Cardiac septum (tissue), 1 donor: ENCODE results near the gene OTOA. TPM values are rescaled to one million over a fixed set of nuclear protein-coding genes. Genes with fewer than 3 reads are reported as not detected.
"Not testable (repeated sequence)": the region's sequence is repeated elsewhere in the genome, so short reads cannot be mapped to it uniquely, and the experiment has no call there.

Experiments used
- DNase-seq: peaks from one replicate; pipeline ENCODE4 v3.0.0-alpha.2; 2020; ENCODE audit warnings: low spot score
- intact Hi-C: fragments of 100-400 bp; cut with DNase I; formaldehyde crosslinking; loops from one replicate; pipeline ENCODE4 v1.14.0; 2022
- long read RNA-seq: library from polyadenylated mRNA; unstranded; transcript quantifications from one replicate; pipeline ENCODE4 v2.0.0, GENCODE V29; 2021
- total RNA-seq: library from RNA; stranded (reverse); fragmentation: NEBNext Ultra II Directional; extraction: Animal tissue kit (Norgen Biotek cat#: 25700); gene quantifications from one replicate; pipeline ENCODE4 v1.2.1, GENCODE V29; 2021
- donor health status: DM: no; HTN: no; CAD: no.

OTOA gene
- 0.11 TPM for total RNA-seq
- long read RNA-seq = 0 reads

DNA sequence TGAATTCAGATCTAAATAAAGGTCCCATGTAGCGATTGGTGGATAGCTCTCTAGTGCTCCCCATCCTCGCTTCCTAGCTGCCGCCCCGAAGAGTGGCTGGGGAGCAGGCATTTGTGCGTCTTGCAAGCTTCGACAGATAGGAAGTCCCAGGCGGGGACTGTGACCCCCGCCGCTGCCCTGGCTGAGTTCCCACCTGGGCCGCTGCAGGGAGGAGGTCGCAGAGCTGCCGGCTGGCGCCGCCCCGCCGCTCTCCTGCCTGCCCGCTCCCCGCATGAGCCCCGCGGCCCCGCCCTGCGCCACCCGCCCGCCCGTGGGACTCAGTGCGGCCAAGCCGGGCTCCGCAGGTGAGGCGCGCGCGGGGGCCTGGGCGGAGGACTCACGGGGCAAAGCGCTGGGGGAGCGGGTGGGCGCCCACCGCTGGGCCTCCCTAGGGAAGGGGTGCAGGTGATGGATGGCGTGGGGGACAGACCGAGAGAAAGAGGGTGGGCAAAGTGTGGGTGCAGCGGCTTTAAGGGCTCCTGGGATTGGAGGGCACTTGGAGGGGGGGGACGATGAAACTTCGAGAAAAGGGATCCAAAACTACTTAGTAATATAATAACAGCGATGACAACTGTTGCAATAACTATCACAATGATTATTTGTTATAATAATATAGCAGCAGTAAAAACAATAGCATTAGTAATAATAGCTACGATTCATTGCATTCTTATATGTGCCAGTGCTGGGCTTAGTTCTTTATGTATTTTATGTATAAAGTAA, at the start of gene OTOA:
Gene OTOA (plus strand): TSS at position 80 of the 759 bp plus-strand sequence. CDS start 14,547 bp downstream, outside the sequence.
- intact Hi-C loops = no loop called here
- no peak for DNase-seq

DNA sequence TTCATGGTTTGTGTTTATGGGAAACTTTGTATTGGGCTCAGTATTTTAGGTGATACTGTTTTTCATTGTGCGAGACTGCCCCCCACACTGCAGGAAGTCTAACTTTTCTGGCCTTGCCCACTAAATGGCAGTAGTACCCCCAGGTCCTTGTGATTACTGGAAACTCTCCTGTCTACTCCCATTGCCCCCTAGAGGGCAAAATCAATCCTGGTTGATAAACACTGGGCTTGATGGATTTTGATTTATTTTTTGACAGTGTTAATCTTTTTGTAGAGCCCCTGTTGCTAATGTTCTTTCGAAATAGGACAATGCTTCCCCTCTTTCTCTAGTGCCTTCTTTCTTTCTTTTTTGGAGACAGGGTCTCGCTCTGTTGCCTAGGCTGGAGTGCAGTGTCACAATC, 48.9 kb upstream of the OTOA start:
- intact Hi-C loops = no loop called here
- DNase-seq = no peak

- no peak for DNase-seq
- intact Hi-C loops = no loop called here
Observed at GRCh38 chr16:21617607-21618006, 46.2 kb upstream of the OTOA start.

DNA sequence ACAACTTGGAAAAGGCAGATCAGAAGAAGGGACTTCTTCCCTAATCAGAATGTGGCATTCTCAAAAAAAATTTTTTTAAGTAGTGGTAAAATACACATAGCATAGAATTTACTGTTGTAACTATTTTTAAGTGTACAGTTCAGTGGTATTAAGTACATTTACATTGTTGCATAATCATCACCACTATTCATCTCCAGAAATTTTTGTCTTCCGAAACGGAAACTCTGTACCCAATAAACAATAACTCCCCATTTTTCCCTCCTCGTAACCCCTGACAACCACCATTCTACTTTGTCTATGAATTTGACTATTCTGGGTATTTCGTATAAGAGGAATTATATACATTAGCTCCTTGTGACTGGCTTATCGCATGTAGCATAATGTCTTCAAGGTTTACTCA, 45.5 kb upstream of the OTOA start:
- DNase-seq = no peak
- intact Hi-C loops = no loop called here

DNA sequence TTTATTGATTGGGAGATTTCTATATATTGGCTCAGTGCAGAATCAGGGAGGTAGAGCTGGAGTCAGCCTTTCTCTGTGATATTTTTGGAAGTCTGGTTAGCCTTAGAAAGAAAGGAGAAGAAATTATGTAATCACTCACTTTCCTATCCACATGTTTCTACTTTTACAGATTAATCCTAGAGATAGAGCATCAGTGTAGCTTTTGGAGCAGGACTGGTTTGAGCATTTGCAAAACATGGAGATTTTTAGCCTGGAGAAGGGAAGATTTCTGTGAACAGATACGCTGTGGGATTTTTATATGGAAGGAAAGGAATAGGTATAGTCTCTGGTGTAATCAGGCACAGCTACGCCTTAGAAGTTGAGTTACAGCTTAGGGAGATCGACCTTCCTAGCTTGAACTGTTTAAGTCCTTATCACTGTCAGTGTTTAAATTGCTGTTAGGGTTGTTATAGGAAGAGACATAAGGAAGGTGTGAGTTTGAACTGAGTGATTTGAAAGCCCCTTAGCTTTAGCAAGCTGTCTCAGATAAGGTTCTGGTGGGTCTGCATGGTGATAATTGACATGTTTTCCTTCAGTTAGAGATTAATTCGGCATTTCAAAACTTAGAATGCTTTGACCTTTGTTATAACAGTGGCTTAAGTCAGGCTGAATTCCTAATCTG, 43.9 kb upstream of the OTOA start:
- DNase-seq = no peak
- intact Hi-C loops = no loop called here

- intact Hi-C loops = no loop called here
Observed at GRCh38 chr16:21620592-21620991, 43.2 kb upstream of the OTOA start.

DNA sequence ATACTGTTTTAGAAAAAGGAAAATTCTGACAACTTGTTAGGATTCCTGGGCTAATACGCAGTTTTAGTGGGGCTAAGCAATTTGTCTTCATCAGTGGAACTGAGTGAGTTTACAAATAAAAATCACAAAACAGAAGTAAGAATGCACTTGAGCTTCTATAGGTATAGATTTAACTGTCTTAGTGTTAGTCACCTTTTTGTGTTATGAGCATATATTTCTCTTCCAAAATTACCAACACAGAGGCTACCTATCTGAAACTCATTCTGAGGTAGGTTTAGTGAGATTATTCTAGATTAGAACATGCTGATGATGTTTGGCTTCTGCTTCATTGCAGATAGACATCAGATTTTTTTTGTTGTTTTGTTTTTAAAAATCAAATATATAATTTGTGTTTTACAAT, 41.2 kb upstream of the OTOA start:
- intact Hi-C loops = no loop called here
- no peak for DNase-seq

More at GRCh38 chr16:21620592-21620991, 43.2 kb upstream of the OTOA start:
- no peak for DNase-seq

DNA sequence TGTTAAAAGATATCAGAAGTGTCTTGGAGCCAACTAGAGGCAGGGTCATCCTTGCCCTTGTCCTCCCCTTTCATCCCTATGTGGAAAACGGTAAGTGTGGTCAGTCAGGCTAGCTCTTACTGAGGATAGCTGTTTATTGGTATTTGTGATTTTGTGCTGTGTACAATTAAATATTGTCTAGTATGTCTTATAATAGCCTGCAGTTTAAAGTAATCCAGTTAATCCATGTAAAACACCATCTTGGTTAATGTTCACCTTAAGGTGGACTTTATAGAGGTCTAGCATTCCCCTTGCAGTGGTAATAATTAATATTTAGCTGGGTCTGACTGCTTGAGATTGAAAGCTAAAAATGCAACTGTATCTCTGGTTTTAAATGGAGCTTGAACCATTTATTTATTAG, 38.7 kb upstream of the OTOA start:
- intact Hi-C loops = no loop called here
- no peak for DNase-seq

DNA sequence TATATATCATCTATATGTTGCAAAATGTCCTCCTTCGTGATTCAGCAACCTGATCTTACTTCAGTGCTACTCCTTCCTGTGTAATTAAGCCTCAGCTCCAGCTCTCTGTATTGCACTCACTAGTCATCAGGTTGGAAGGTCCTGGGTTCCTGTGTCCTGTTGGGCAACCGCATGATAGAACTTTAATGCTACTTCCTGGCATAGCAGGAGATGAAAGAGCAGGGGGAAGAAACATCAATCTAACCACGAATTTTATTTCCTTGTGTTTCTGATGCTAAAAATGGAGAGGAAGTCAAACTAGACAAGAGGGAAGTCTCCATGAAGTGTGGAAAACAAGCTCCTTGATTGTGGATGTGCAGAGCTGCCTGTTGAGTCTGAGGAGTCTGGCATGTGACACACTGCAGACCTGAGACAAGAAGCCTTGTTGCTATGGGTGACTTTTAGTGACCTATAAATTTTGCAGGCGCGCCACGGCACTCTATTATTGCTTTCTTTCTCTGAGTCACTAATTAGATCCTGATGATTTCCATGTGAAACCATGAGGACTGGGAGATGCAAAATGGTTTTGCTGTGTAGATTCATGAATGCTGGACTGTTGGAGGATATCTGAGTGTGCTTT, 37.0 kb upstream of the OTOA start:
- DNase-seq = no peak
- intact Hi-C loops = no loop called here

- intact Hi-C loops = no loop called here
- DNase-seq = no peak
Observed at GRCh38 chr16:21628121-21628726, 35.5 kb upstream of the OTOA start.

- intact Hi-C loops = no loop called here
- no peak for DNase-seq
Observed at GRCh38 chr16:21628772-21629171, 35.0 kb upstream of the OTOA start.

GRCh38 chr16:21629616-21630539, 33.9 kb upstream of the OTOA start:
- DNase-seq, intact Hi-C loops: not testable (repeated sequence)

GRCh38 chr16:21630866-21631265, 32.9 kb upstream of the OTOA start:
- intact Hi-C loops, DNase-seq: not testable (repeated sequence)

DNA sequence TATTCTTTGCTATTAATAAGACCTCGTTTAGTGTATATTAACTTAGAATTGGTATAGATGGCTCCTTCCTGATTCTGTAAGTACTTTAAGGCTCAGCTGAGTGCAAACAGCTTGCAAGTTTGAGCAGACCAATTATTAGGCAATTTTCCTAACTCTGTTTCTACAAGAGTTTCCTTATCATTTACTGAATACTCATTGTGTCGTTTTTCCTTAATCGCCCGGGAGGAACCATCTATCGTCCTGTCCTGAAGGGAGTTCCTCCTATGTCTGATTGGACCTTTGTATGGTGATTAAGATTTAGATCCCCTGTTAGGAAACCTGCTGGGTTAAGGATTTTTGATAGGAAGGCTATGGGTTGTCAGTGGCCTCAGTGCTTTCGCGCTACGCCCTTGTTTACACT, 32.4 kb upstream of the OTOA start:
- DNase-seq, intact Hi-C loops: not testable (repeated sequence)

DNA sequence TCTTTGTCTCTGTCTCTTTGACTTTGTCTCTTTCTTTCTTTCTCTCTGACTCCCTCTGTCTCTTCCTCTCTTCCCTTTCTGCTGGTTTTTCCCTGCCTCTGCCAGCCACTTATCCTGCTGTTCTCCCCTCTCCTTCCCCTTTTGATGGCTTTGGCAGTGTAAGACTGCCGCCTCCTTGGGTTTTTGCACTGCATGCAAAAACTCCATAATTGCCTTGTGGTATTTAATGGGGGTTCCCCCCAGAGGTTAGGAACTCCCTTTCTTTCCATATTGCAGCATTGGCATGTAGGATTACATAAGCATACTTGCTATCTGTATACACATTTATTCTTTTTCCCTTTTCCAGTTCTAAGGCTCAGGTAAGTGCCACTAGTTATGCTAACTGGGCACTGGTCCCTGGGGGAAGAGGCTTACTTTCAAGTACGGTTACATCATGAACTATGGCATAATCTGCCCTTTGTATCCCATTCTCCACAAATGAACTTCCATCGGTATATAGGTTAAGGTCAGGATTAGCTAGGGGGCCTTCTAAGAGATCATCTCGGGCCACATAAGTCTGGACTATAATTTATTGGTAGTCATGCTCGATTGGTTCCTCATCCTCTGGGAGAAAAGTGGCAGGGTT, 31.7 kb upstream of the OTOA start:
- intact Hi-C loops, DNase-seq: not testable (repeated sequence)

GRCh38 chr16:21634216-21634615, 29.6 kb upstream of the OTOA start:
- DNase-seq = no peak
- intact Hi-C loops = no loop called here

DNA sequence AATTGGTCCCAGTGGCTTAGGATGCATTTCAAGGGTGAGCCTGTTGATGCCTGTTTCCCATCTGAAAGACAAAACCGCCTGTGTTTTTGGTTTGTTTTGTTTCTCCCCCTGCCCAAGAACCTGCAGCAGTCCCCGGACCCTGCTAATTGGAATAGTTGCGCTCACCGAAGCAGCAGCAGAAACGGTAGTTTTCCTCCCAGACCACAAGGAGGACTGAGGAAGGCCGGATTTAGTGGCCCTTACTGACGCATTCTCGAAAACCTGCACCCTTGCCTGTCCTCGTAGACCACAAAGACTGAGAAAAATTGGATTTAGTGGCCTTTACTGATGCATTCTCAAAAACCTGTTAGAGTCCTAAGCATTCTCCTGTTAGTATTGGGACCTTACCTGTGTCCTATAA, 28.1 kb upstream of the OTOA start:
- DNase-seq, intact Hi-C loops: not testable (repeated sequence)

DNA sequence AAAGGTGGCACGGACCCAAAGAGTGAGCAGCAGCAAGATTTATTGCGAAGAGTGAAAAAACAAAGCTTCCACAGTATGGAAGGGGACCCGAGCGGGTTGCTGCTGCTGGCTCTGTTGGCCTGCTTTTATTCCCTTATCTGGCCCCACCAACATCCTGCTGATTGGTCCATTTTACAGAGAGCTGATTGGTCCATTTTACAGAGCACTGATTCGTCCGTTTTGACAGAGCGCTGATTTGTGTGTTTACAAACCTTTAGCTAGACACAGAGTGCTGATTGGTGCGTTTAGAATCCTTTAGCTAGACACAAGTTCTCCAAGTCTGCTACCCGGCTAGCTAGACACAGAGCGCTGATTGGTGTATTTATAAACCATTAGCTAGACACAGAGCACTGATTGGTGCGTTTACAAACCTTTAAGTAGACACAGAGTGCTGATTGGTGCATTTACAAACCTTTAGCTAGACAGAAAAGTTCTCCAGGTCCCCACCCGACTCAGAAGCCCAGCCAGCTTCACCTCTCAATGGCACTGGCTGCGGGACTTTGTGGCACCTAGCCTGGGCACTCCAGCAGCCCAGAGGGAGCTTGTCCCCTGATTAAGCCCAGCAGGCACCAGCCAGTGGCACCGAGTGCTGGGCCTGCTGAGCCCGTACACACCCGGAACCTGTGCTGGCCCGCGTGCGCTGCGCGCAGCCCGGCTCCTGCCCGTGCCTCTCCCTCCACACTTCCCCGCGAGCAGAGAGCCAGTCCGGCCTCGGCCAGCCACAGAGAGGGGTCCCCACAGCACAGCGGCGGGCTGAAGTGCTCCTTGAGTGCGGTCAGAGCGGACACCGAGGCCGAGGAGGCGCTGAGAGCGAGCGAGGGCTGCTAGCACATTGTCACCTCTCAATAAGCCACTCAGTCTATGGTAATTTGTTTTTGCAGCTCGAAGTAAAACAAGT, 26.5 kb upstream of the OTOA start:
- intact Hi-C loops = no loop called here
- DNase-seq = no peak
